ENCODE measurements around the gene ATP2B3.

The ATP2B3 gene

GRCh38 chrX:153517423-153517822, at the start of gene ATP2B3:
ATP2B3 (plus strand) TSS chrX:153517642; CDS start chrX:153536248, 18,606 bp downstream.
- no peak for DNase-seq

- no peak for DNase-seq
Measured at GRCh38 chrX:153468008-153468580, 49.3 kb upstream of the ATP2B3 start.

- no peak for DNase-seq
Measured at GRCh38 chrX:153469811-153470410, 47.5 kb upstream of the ATP2B3 start.

GRCh38 chrX:153470411-153471363, 46.8 kb upstream of the ATP2B3 start, which contains the start of gene HAUS7:
HAUS7 (minus strand) TSS chrX:153470576; CDS start chrX:153470557, 19 bp downstream.
- DNase-seq: peak; percentile 66 to 80

- DNase-seq: no peak
Measured at GRCh38 chrX:153471663-153472280, 45.7 kb upstream of the ATP2B3 start.

DNA sequence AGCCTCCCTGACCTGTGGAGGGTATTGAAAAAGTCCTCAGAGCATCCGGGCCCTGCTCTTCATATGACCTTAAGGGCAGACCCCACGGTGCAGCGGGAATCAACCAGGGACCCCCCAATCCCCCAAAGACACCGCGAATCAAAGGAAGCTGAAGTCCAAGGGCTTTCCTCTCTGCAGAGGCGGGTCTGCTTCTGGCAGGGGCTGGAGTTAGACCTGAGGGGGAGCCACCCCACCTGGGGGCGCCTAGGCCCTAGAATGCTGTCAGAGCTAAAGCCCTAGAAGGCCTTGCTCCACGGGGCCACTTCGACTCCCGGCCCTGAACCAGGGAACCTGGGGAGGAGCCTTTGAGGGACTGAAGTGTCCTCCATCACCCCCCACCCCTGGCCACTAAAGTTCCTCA, 44.3 kb upstream of the ATP2B3 start:
- DNase-seq: no peak

DNA sequence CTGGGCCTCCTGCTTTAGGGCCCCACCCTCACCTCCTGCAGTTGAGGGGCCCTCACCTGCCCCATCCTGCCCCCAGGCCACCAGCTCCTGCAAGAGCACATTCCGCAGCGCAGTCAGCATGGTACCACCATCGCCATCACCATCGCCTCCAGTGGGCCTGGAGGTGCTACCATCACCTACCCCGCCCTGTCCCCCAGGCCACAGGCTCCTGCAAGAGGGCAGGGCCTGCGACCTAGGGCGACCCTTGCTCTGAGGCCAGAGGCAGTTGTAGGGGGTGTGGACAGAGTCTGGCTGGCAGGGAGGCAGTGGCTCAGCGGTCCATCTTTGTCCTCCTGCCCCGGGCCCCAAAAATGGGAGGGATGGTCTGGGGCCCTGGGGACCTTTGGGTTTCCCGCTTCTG, 43.2 kb upstream of the ATP2B3 start:
- no peak for DNase-seq

DNA sequence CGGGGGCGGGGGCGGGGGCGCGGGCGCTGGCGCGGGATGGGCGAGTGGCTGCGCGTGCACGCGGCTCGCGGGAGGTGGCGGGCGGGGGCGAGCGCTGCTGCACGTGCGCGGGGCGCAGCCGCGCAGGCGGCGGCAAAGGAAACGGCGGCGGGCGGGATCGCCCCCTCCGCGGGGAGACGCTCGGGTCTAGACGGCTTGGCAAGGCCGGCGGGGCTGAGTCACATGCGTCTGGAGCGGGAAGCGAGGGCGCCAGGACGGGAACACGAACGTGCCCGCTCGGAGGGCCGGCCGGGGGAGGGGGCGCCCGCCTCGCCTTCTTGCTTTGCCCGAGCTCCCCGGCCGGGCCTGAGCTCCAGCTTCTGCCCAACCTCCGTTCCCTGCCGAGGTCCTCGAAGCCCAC, 42.7 kb upstream of the ATP2B3 start:
- no peak for DNase-seq

GRCh38 chrX:153475271-153475670, 42.2 kb upstream of the ATP2B3 start:
- no peak for DNase-seq

- no peak for DNase-seq
Measured at GRCh38 chrX:153475751-153476281, 41.6 kb upstream of the ATP2B3 start.

GRCh38 chrX:153476666-153477363, 40.6 kb upstream of the ATP2B3 start:
- peak; percentile 50 to 74 for DNase-seq

- DNase-seq: no peak
Measured at GRCh38 chrX:153477364-153477857, 40.0 kb upstream of the ATP2B3 start.

- DNase-seq: no peak
Measured at GRCh38 chrX:153477901-153478300, 39.5 kb upstream of the ATP2B3 start.

- DNase-seq: no peak
Measured at GRCh38 chrX:153478746-153479145, 38.7 kb upstream of the ATP2B3 start.

GRCh38 chrX:153481043-153481442, 36.4 kb upstream of the ATP2B3 start:
- DNase-seq: no peak

DNA sequence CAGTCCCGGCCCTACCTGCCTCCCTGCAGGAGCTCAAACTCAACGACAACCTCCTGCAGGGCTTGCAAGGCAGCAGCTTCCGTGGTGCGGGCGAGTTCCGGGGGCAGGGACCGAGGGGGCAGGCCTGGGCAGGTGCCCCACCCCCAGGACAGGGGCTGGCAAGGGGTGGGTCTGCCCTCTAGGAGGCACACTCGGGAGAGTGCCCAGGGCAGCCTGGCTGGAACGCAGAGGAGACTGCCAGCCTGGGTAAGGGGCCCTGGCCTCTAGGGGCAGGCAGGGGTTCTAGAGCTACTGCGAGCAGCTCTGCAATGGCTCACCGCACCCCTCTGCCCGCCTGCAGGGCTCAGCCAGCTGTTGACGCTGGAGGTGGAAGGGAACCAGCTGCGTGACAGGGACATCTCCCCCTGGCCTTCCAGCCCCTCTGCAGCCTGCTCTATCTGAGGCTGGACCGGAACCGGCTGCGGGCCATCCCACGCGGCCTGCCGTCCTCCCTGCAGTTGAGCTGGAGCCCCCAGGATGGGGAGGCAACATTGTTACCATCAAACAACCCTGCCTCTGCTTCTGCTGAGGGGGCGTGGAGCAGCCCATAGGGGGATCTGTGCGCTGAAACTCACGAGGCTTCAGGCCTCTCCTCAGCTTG, 34.9 kb upstream of the ATP2B3 start:
- no peak for DNase-seq

- DNase-seq: no peak
Measured at GRCh38 chrX:153485396-153486080, 31.9 kb upstream of the ATP2B3 start.

- DNase-seq: no peak
Measured at GRCh38 chrX:153486171-153486570, 31.3 kb upstream of the ATP2B3 start.

- no peak for DNase-seq
Measured at GRCh38 chrX:153487590-153488071, 29.8 kb upstream of the ATP2B3 start.

GRCh38 chrX:153488231-153488914, 29.1 kb upstream of the ATP2B3 start:
- no peak for DNase-seq
